GM12873 (cell line): Measurements from ENCODE around the gene SDK1.

Experiments
- TF ChIP-seq, protein P1 (sequence below): IDR thresholded peaks from 2 replicates; pipeline ENCODE4 v1.5.1; 2012; ENCODE audit warnings: low read depth, mild to moderate bottlenecking, moderate library complexity, low read length, control low read depth; ENCODE audit not compliant: insufficient read depth; ENCODE audit errors: missing control alignments

The SDK1 gene

DNA sequence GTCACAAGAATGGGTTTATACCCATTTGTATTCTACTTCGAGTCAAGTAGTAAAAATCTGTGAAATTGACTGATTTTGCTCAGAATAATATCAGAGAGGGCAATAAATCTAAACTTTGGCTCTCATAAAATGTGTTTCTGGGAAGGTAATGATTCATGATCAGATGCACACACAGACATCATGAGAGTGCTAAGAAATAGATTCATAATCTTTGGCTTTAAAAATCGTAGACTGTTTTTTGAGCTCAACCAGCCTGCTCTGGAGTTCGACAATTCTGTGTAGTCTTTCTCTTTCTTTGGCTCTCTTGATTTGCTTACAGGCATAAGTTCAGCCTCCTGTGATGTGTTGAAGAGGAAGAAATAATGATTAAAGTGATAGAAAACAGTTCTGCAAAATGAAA lies 494.7 kb downstream of the SDK1 start:
- TF ChIP-seq, protein P1, sequence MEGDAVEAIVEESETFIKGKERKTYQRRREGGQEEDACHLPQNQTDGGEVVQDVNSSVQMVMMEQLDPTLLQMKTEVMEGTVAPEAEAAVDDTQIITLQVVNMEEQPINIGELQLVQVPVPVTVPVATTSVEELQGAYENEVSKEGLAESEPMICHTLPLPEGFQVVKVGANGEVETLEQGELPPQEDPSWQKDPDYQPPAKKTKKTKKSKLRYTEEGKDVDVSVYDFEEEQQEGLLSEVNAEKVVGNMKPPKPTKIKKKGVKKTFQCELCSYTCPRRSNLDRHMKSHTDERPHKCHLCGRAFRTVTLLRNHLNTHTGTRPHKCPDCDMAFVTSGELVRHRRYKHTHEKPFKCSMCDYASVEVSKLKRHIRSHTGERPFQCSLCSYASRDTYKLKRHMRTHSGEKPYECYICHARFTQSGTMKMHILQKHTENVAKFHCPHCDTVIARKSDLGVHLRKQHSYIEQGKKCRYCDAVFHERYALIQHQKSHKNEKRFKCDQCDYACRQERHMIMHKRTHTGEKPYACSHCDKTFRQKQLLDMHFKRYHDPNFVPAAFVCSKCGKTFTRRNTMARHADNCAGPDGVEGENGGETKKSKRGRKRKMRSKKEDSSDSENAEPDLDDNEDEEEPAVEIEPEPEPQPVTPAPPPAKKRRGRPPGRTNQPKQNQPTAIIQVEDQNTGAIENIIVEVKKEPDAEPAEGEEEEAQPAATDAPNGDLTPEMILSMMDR = no peak

GRCh38 chr7:3805151-3805550 lies 504.1 kb downstream of the SDK1 start:
- TF ChIP-seq, protein P1 = no peak

DNA sequence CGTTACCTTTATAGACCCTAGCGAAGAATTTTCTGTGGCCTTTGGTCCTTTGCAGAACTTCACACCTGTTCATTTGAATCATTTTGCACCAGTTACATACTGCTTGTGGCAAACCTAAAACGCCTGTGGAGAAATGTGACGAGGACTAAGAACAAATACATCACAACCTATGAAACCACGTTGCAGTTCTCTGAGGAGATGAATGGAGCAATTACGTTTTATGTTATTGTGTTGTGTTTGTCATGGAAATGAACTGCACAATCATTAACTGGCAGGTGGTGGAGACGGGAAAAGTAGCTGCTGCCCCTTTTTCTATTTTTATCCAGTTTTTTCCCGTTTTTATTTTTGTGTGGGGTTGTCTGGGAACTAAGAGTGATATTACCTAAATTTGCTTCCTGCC lies 505.5 kb downstream of the SDK1 start:
- TF ChIP-seq, protein P1 = no peak

- TF ChIP-seq, protein P1 = no peak
These were observed 506.8 kb downstream of the SDK1 start for GRCh38 chr7:3807824-3808223.

- TF ChIP-seq, protein P1 = no peak
These were observed 520.4 kb downstream of the SDK1 start for GRCh38 chr7:3821488-3821887.

GRCh38 chr7:3825491-3825890 lies 524.4 kb downstream of the SDK1 start:
- TF ChIP-seq, protein P1 = no peak

DNA sequence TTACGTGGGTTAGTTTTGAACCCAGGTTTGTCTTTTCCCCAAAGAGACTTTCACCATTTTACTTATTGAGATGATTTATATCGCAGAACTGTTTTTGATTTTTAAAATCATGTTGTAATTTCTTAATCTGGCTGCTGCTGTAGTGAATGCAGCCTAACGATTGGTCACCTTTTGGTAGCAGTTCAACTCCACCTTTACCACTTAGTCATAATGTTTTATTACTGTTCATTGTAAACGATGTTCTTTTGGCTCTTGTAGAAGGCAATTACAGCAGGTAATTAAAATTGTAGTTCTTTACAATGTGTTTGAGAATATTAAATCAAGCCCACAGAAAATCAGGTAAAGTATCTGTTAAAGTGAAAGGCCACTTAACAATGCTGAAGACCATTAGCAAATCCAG lies 531.1 kb downstream of the SDK1 start:
- TF ChIP-seq, protein P1 = no peak
